Thymus (tissue), 11 donors: Measurements from ENCODE around the gene RPS6KL1. TPM values are rescaled to one million over a fixed set of nuclear protein-coding genes. Genes with fewer than 3 reads are reported as not detected.

Experiments used
- DNase-seq, 9 donors: peaks; one replicate each; pipeline ENCODE4 v3.0.0-alpha.2; 2013; ENCODE audit warnings: low spot score in 9 of 9, low read depth in 6 of 9, missing footprints in 1 of 9
- H3K27ac ChIP-seq, 2 donors: one replicate each; pipeline ENCODE4 v1.5.1; 2013; ENCODE audit warnings: control low read depth in 1 of 2, low read depth in 1 of 2, low read length in 1 of 2, mild to moderate bottlenecking in 1 of 2, moderate library complexity in 1 of 2
- H3K27me3 ChIP-seq, 2 donors: one replicate each; pipeline ENCODE4 v1.5.1; 2013; ENCODE audit warnings: low read length in 1 of 2; ENCODE audit not compliant: control insufficient read depth in 2 of 2, insufficient read depth in 1 of 2
- H3K36me3 ChIP-seq, 2 donors: one replicate each; pipeline ENCODE4 v1.5.1; 2013; ENCODE audit warnings: low read length in 1 of 2, mild to moderate bottlenecking in 1 of 2, moderate library complexity in 1 of 2; ENCODE audit not compliant: control insufficient read depth in 2 of 2, insufficient read depth in 2 of 2
- H3K4me1 ChIP-seq, 2 donors: one replicate each; pipeline ENCODE4 v1.5.1; 2013; ENCODE audit warnings: low read length in 2 of 2; ENCODE audit not compliant: control insufficient read depth in 2 of 2, insufficient read depth in 2 of 2
- H3K4me3 ChIP-seq, 2 donors: one replicate each; pipeline ENCODE4 v1.5.1; 2013; ENCODE audit warnings: low read length in 2 of 2, control low read depth in 1 of 2, mild to moderate bottlenecking in 1 of 2
- H3K9me3 ChIP-seq, 2 donors: one replicate each; pipeline ENCODE4 v1.5.1; 2013; ENCODE audit warnings: low read length in 1 of 2, mild to moderate bottlenecking in 1 of 2; ENCODE audit not compliant: control insufficient read depth in 2 of 2, insufficient read depth in 1 of 2
- WGBS: extraction: QIAGEN DNeasy Blood & Tissue Kit; methylation state at CpG from one replicate; pipeline ENCODE4 v1.1.7; 2013; 5-methylcytosine and 5-hydroxymethylcytosine counted together
- polyA plus RNA-seq: library from polyadenylated mRNA; stranded (reverse); fragments of 200-250 nt; gene quantifications from one replicate; pipeline ENCODE4 v1.2.3, GENCODE V29; 2013
- total RNA-seq: library from RNA; stranded (reverse); fragments of 120-200 nt; gene quantifications from one replicate; pipeline ENCODE4 v1.2.4, GENCODE V29; 2013
- donor health status: healthy.

The RPS6KL1 gene
- total and polyA plus RNA-seq, 2 donors, result 0.91 to 3.4 TPM

DNA sequence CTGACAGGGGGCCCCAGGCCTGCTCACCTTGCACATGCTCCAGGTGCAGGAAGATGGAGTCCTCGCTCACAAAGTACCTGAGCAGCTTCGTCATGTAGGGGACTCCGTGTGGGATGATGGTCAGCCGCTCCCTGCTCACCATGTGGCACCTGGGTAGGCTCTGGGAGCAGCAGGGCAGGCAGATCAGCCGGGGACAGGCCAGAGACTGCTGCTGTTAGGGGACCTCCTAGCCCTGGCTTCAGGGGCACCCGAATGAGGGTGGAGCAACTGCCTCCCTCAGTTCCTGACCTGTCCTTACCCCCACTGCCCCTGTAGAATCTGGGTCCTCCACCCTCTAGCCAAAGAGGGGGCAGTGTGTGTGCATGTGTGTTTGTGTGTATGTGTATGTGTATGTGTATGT lies 11.8 kb downstream of the RPS6KL1 start:
- Histone ChIP-seq H3K36me3 (peaks cover 7 to 9% of the 10 kb centered on the region in 2 donors), H3K4me1 (peaks cover 9 to 67% of the 10 kb centered on the region in 2 donors), H3K9me3 (no peaks in the 10 kb centered on the region), H3K27me3 (no peaks in the 10 kb centered on the region), H3K4me3 (no peak overlapping the region), H3K27ac (no peak overlapping the region)
- WGBS, result 97% methylated on average over 6 of the region's 6 CpGs
- no peak for DNase-seq

DNA sequence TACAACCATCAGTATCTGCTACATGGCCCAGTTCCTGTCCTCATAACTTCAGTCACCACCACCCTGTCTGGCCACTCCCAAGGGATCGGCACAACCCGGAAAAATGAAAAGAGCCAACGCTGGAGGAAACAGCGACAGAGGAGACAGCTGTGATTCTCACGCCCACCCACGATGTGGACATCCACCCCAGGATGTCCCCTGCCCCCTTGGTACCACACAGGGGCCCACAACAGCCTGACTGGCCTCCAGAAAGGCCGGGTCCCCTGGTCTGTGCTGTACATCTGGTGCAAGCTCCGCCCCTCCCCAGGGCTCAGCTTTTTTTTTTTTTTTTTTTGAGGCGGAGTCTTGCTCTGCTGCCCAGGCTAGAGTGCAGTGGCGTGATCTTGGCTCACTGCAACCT lies 12.5 kb downstream of the RPS6KL1 start:
- peaks cover 9 to 70% of the 10 kb centered on the region in 2 donors for H3K4me1 ChIP-seq
- DNase-seq, result no peak
- WGBS, result 91% methylated on average over 10 of the region's 10 CpGs
- H3K4me3 ChIP-seq, result no peak overlapping the region
- H3K36me3 ChIP-seq, result peaks cover 9 to 13% of the 10 kb centered on the region in 2 donors
- no peak overlapping the region for H3K27ac ChIP-seq
- H3K27me3 ChIP-seq, result no peaks in the 10 kb centered on the region
- H3K9me3 ChIP-seq, result no peaks in the 10 kb centered on the region

- WGBS, result 96% methylated on average over 10 of the region's 10 CpGs
- peaks cover 9 to 72% of the 10 kb centered on the region in 2 donors for H3K4me1 ChIP-seq
- peaks cover 15% of the 10 kb centered on the region in 2 donors for H3K36me3 ChIP-seq
- H3K4me3 ChIP-seq, result no peak overlapping the region
- no peak overlapping the region for H3K27ac ChIP-seq
- H3K9me3 ChIP-seq, result no peaks in the 10 kb centered on the region
- no peaks in the 10 kb centered on the region for H3K27me3 ChIP-seq
- no peak for DNase-seq
Measured at GRCh38 chr14:74909911-74910310, 13.1 kb downstream of the RPS6KL1 start.

DNA sequence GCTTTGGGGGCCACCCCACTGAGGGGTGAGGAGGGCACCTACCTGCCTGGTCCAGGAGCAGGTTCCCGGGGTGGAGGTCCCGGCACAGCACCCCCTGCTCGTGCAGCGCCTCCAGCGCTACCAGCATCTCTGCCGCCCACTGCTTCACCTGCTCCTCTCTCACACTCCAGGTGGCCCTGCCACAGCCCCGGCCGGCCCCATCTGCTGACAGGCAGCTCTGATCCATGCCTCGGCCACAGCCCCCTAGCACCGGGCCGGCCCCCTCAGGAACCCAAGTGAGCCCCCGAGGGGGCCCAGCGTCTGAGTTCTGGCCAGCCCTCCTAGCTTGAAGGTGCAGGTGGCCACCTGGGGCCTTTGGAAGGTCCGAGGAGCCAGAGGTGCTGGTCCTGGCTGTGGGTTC lies 13.6 kb downstream of the RPS6KL1 start:
- Histone ChIP-seq H3K27ac (no peak overlapping the region), H3K36me3 (peaks cover 17 to 18% of the 10 kb centered on the region in 2 donors), H3K4me3 (no peak overlapping the region), H3K27me3 (no peaks in the 10 kb centered on the region), H3K4me1 (peaks cover 9 to 71% of the 10 kb centered on the region in 2 donors), H3K9me3 (no peaks in the 10 kb centered on the region)
- DNase-seq, result no peak
- WGBS, result 96% methylated on average over 14 of the region's 14 CpGs

- Histone ChIP-seq H3K27ac (no peak overlapping the region), H3K4me3 (no peak overlapping the region), H3K36me3 (peaks cover 22 to 24% of the 10 kb centered on the region in 2 donors), H3K27me3 (no peaks in the 10 kb centered on the region), H3K4me1 (peaks cover 9 to 65% of the 10 kb centered on the region in 2 donors), H3K9me3 (no peaks in the 10 kb centered on the region)
- WGBS, result 94% methylated on average over 9 of the region's 9 CpGs
- DNase-seq, result no peak
Measured at GRCh38 chr14:74908861-74909341, 14.2 kb downstream of the RPS6KL1 start.

DNA sequence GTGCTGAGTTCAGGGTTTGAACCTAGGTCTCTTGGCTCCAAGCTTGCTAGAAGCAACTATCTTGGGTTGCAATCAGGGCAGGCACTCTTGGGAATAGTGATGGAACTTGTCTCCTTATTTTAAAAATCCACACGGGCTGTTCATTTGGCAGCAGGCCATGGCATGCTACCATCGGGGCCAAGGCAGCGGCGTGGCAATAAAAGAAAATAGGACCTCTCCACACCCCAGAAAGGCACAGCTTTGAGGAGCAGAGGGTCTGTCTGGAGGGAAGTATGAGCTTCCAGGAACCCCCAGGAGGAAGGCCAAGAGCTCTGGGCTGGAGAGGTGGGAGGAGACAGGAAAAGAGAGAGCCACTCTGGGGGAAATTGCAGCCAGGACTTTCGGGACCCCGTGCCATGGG lies 15.3 kb downstream of the RPS6KL1 start:
- Histone ChIP-seq H3K4me3 (no peak overlapping the region), H3K27ac (no peak overlapping the region), H3K9me3 (no peaks in the 10 kb centered on the region), H3K4me1 (peaks cover 2 to 54% of the 10 kb centered on the region in 2 donors), H3K27me3 (no peaks in the 10 kb centered on the region), H3K36me3 (peaks cover 32% of the 10 kb centered on the region in 2 donors)
- WGBS, result 89% methylated on average over 6 of the region's 6 CpGs
- no peak for DNase-seq

DNA sequence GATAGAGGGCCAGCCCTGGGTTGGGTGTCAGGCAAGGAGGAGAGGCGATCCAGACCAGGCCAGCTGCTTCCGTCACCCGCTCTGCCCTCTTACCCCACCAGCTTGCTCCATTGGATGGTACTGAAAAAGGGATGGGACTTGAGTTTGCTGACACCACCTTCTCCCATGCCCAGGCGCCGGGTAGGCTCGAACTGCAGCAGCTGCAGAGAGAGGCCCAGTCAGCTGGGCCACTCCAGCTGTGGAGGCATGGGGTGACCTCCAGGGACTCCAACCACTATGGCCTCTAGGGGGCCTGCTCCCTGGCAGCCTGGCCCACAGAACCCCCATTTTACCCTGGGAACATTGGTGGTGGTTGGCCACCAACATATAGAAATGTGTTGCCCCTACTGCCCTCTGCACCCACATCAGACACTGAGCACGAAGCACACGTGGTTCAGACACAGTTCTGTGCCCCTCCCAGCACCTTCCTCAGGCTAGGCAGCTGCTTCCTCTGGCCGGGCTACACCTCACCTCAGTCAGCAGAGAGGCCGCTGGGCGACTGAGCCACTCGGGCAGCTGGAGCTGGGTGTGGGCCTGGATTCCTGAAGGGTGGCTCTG lies 16.0 kb downstream of the RPS6KL1 start:
- 59% methylated on average over 12 of the region's 12 CpGs for WGBS
- H3K27ac ChIP-seq, result no peak overlapping the region
- no peak overlapping the region for H3K4me3 ChIP-seq
- H3K9me3 ChIP-seq, result no peaks in the 10 kb centered on the region
- H3K4me1 ChIP-seq, result peaks cover 0 to 47% of the 10 kb centered on the region in 2 donors
- H3K27me3 ChIP-seq, result no peaks in the 10 kb centered on the region
- H3K36me3 ChIP-seq, result peaks cover 39% of the 10 kb centered on the region in 2 donors
- peak in 2 of 9 donors; percentile 36 to 47 for DNase-seq

DNA sequence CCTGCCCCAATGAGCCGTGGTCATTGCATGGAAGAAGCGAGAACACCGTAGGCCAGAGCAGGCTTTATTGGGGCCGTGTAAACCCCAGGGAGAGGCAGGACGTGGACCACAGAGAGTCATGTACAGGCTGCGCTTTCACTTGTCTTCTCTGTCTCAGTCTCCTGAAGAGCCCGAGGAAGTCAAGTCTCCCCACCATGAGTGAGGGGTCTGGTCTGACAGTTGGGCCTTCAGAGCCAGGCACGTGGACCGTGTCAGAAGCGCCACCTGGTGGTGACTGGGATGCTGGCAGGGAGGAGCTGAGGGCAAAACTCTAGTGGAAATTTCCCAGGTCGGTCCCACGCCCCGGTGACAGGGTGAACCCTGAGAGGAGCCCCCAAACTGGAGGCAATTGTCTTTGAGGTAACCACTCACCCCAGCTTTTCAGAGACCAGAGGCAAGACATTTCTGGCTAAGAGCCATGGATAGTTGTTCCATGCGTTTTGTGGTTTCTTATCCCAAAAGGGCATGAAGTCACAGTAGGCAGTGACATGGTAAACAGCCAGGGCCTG lies 17.4 kb downstream of the RPS6KL1 start:
- no peak overlapping the region for H3K27ac ChIP-seq
- WGBS, result 55% methylated on average over 14 of the region's 14 CpGs
- H3K4me1 ChIP-seq, result peaks cover 0 to 36% of the 10 kb centered on the region in 2 donors
- H3K4me3 ChIP-seq, result no peak overlapping the region
- no peaks in the 10 kb centered on the region for H3K27me3 ChIP-seq
- peak in 7 of 9 donors; percentile 33 to 72 (median 56) for DNase-seq
- peaks cover 52 to 53% of the 10 kb centered on the region in 2 donors for H3K36me3 ChIP-seq
- H3K9me3 ChIP-seq, result no peaks in the 10 kb centered on the region

GRCh38 chr14:74904635-74905503 lies 18.2 kb downstream of the RPS6KL1 start:
- Histone ChIP-seq H3K27ac (no peak overlapping the region), H3K4me1 (peaks cover 0 to 36% of the 10 kb centered on the region in 2 donors), H3K9me3 (no peaks in the 10 kb centered on the region), H3K27me3 (no peaks in the 10 kb centered on the region), H3K36me3 (peaks cover 60% of the 10 kb centered on the region in 2 donors), H3K4me3 (no peak overlapping the region)
- DNase-seq, result no peak
- 97% methylated on average over 6 of the region's 6 CpGs for WGBS
